ENCODE measurements around the gene SPATA32.

The SPATA32 gene

GRCh38 chr17:45301674-45302073, 39.8 kb upstream of the SPATA32 start:
- no peak overlapping the region for H3K27ac ChIP-seq (ENCODE audit: low read depth, low read length)
- H2BK5ac ChIP-seq (ENCODE audit: low read depth, low read length, poor library complexity): no peak overlapping the region
- H3K4ac ChIP-seq (ENCODE audit: low read depth, low read length): no peak overlapping the region
- no peaks in the 10 kb centered on the region for H3K79me2 ChIP-seq (ENCODE audit: control insufficient read depth, insufficient read depth, low read length, poor library complexity)
- peaks cover 0 to 2% of the 10 kb centered on the region in 2 experiments for H3K36me3 ChIP-seq (ENCODE audit: control insufficient read depth in 1 of 2, insufficient read depth in 2 of 2, low read length in 2 of 2)
- no peak overlapping the region for H2AK5ac ChIP-seq (ENCODE audit: low read length)
- no peak overlapping the region for H4K91ac ChIP-seq (ENCODE audit: low read depth, low read length)
- no peak overlapping the region for H3K18ac ChIP-seq (ENCODE audit: low read length)
- H3K23ac ChIP-seq (ENCODE audit: low read length): no peak overlapping the region
- no peak overlapping the region for H3K9ac ChIP-seq (ENCODE audit: low read length)
- H2BK12ac ChIP-seq (ENCODE audit: low read length): no peak overlapping the region
- no peak overlapping the region for H3K4me2 ChIP-seq (ENCODE audit: low read length)
- H2BK120ac ChIP-seq (ENCODE audit: insufficient read depth, low read length, poor library complexity): no peak overlapping the region
- no peak for DNase-seq
- H3K4me3 ChIP-seq (ENCODE audit: low read depth, low read length): no peak overlapping the region
- peaks cover 6 to 10% of the 10 kb centered on the region in 2 experiments for H3K4me1 ChIP-seq (ENCODE audit: control insufficient read depth in 1 of 2, insufficient read depth in 2 of 2, low read length in 2 of 2)
- no peak overlapping the region for H2AFZ ChIP-seq (ENCODE audit: insufficient read depth, low read length, poor library complexity)
- H3K79me1 ChIP-seq (ENCODE audit: low read length): no peaks in the 10 kb centered on the region
- no peak overlapping the region for H3K14ac ChIP-seq (ENCODE audit: low read length)
- H4K8ac ChIP-seq (ENCODE audit: low read depth, low read length): no peak overlapping the region
- no peaks in the 10 kb centered on the region for H3K27me3 ChIP-seq (ENCODE audit: insufficient read depth, low read length)
- no peaks in the 10 kb centered on the region for H3K9me3 ChIP-seq (ENCODE audit: insufficient read depth, low read depth, low read length)
- H4K12ac ChIP-seq (ENCODE audit: low read depth, low read length): no peak overlapping the region
- no CpG with 5 or more reads among the region's 4 CpGs for WGBS (ENCODE audit: extremely low coverage, insufficient coverage, insufficient read length)

GRCh38 chr17:45300060-45300751, 38.3 kb upstream of the SPATA32 start:
- H3K79me1 ChIP-seq (ENCODE audit: low read length): no peaks in the 10 kb centered on the region
- no peak overlapping the region for H3K14ac ChIP-seq (ENCODE audit: low read length)
- H4K91ac ChIP-seq (ENCODE audit: low read depth, low read length): no peak overlapping the region
- no peak overlapping the region for H2BK12ac ChIP-seq (ENCODE audit: low read length)
- no peak overlapping the region for H3K23ac ChIP-seq (ENCODE audit: low read length)
- no peaks in the 10 kb centered on the region for H3K79me2 ChIP-seq (ENCODE audit: control insufficient read depth, insufficient read depth, low read length, poor library complexity)
- H3K36me3 ChIP-seq (ENCODE audit: control insufficient read depth in 1 of 2, insufficient read depth in 2 of 2, low read length in 2 of 2): no peaks in the 10 kb centered on the region
- WGBS (ENCODE audit: extremely low coverage, insufficient coverage, insufficient read length): no CpG with 5 or more reads among the region's 7 CpGs
- no peak overlapping the region for H3K4me3 ChIP-seq (ENCODE audit: low read depth, low read length)
- H3K9ac ChIP-seq (ENCODE audit: low read length): no peak overlapping the region
- no peaks in the 10 kb centered on the region for H3K27me3 ChIP-seq (ENCODE audit: insufficient read depth, low read length)
- H2AFZ ChIP-seq (ENCODE audit: insufficient read depth, low read length, poor library complexity): no peak overlapping the region
- H2BK5ac ChIP-seq (ENCODE audit: low read depth, low read length, poor library complexity): no peak overlapping the region
- H3K18ac ChIP-seq (ENCODE audit: low read length): no peak overlapping the region
- DNase-seq: no peak
- no peaks in the 10 kb centered on the region for H3K9me3 ChIP-seq (ENCODE audit: insufficient read depth, low read depth, low read length)
- no peak overlapping the region for H2AK5ac ChIP-seq (ENCODE audit: low read length)
- H3K4me1 ChIP-seq (ENCODE audit: control insufficient read depth in 1 of 2, insufficient read depth in 2 of 2, low read length in 2 of 2): peaks cover 6 to 10% of the 10 kb centered on the region in 2 experiments
- H3K4ac ChIP-seq (ENCODE audit: low read depth, low read length): no peak overlapping the region
- H2BK120ac ChIP-seq (ENCODE audit: insufficient read depth, low read length, poor library complexity): no peak overlapping the region
- H4K12ac ChIP-seq (ENCODE audit: low read depth, low read length): no peak overlapping the region
- no peak overlapping the region for H4K8ac ChIP-seq (ENCODE audit: low read depth, low read length)
- H3K27ac ChIP-seq (ENCODE audit: low read depth, low read length): no peak overlapping the region
- H3K4me2 ChIP-seq (ENCODE audit: low read length): no peak overlapping the region

- Histone ChIP-seq H3K79me1 (ENCODE audit: low read length) (no peaks in the 10 kb centered on the region), H3K27me3 (ENCODE audit: insufficient read depth, low read length) (no peaks in the 10 kb centered on the region), H3K9me3 (ENCODE audit: insufficient read depth, low read depth, low read length) (no peaks in the 10 kb centered on the region), H2AK5ac (ENCODE audit: low read length) (no peak overlapping the region), H3K18ac (ENCODE audit: low read length) (no peak overlapping the region), H3K14ac (ENCODE audit: low read length) (no peak overlapping the region), H3K79me2 (ENCODE audit: control insufficient read depth, insufficient read depth, low read length, poor library complexity) (no peaks in the 10 kb centered on the region), H3K4ac (ENCODE audit: low read depth, low read length) (no peak overlapping the region), H4K8ac (ENCODE audit: low read depth, low read length) (no peak overlapping the region), H2BK5ac (ENCODE audit: low read depth, low read length, poor library complexity) (no peak overlapping the region), H4K12ac (ENCODE audit: low read depth, low read length) (no peak overlapping the region), H3K23ac (ENCODE audit: low read length) (no peak overlapping the region), H2BK12ac (ENCODE audit: low read length) (no peak overlapping the region), H3K9ac (ENCODE audit: low read length) (no peak overlapping the region), H2BK120ac (ENCODE audit: insufficient read depth, low read length, poor library complexity) (no peak overlapping the region), H3K4me2 (ENCODE audit: low read length) (no peak overlapping the region), H3K36me3 (ENCODE audit: control insufficient read depth in 1 of 2, insufficient read depth in 2 of 2, low read length in 2 of 2) (no peaks in the 10 kb centered on the region), H3K4me1 (ENCODE audit: control insufficient read depth in 1 of 2, insufficient read depth in 2 of 2, low read length in 2 of 2) (peaks cover 6 to 10% of the 10 kb centered on the region in 2 experiments), H2AFZ (ENCODE audit: insufficient read depth, low read length, poor library complexity) (no peak overlapping the region), H4K91ac (ENCODE audit: low read depth, low read length) (no peak overlapping the region), H3K27ac (ENCODE audit: low read depth, low read length) (no peak overlapping the region), H3K4me3 (ENCODE audit: low read depth, low read length) (no peak overlapping the region)
- DNase-seq: peak in 1 of 2 donors; percentile 25
- WGBS (ENCODE audit: extremely low coverage, insufficient coverage, insufficient read length): no CpG with 5 or more reads among the region's 2 CpGs
Observed at GRCh38 chr17:45299361-45299760, 37.5 kb upstream of the SPATA32 start.

GRCh38 chr17:45298546-45299285, 36.8 kb upstream of the SPATA32 start:
- no peak overlapping the region for H3K9ac ChIP-seq (ENCODE audit: low read length)
- H4K12ac ChIP-seq (ENCODE audit: low read depth, low read length): no peak overlapping the region
- H2AFZ ChIP-seq (ENCODE audit: insufficient read depth, low read length, poor library complexity): no peak overlapping the region
- no peaks in the 10 kb centered on the region for H3K79me1 ChIP-seq (ENCODE audit: low read length)
- no peak overlapping the region for H3K23ac ChIP-seq (ENCODE audit: low read length)
- H3K9me3 ChIP-seq (ENCODE audit: insufficient read depth, low read depth, low read length): no peaks in the 10 kb centered on the region
- H2AK5ac ChIP-seq (ENCODE audit: low read length): no peak overlapping the region
- H3K14ac ChIP-seq (ENCODE audit: low read length): no peak overlapping the region
- H3K27ac ChIP-seq (ENCODE audit: low read depth, low read length): no peak overlapping the region
- H3K4me1 ChIP-seq (ENCODE audit: control insufficient read depth in 1 of 2, insufficient read depth in 2 of 2, low read length in 2 of 2): peaks cover 11 to 16% of the 10 kb centered on the region in 2 experiments
- no CpG with 5 or more reads among the region's 8 CpGs for WGBS (ENCODE audit: extremely low coverage, insufficient coverage, insufficient read length)
- H3K18ac ChIP-seq (ENCODE audit: low read length): no peak overlapping the region
- no peak overlapping the region for H4K8ac ChIP-seq (ENCODE audit: low read depth, low read length)
- DNase-seq: peak in 1 of 2 donors; percentile 5
- no peak overlapping the region for H4K91ac ChIP-seq (ENCODE audit: low read depth, low read length)
- no peak overlapping the region for H2BK120ac ChIP-seq (ENCODE audit: insufficient read depth, low read length, poor library complexity)
- H2BK12ac ChIP-seq (ENCODE audit: low read length): peak overlapping the region; percentile 42
- H3K27me3 ChIP-seq (ENCODE audit: insufficient read depth, low read length): no peaks in the 10 kb centered on the region
- H3K79me2 ChIP-seq (ENCODE audit: control insufficient read depth, insufficient read depth, low read length, poor library complexity): no peaks in the 10 kb centered on the region
- no peaks in the 10 kb centered on the region for H3K36me3 ChIP-seq (ENCODE audit: control insufficient read depth in 1 of 2, insufficient read depth in 2 of 2, low read length in 2 of 2)
- H3K4me2 ChIP-seq (ENCODE audit: low read length): no peak overlapping the region
- H2BK5ac ChIP-seq (ENCODE audit: low read depth, low read length, poor library complexity): no peak overlapping the region
- H3K4ac ChIP-seq (ENCODE audit: low read depth, low read length): no peak overlapping the region
- no peak overlapping the region for H3K4me3 ChIP-seq (ENCODE audit: low read depth, low read length)

All from trophoblast cell (in vitro differentiated cells and primary cell).